HepG2 (cell line): Measurements from ENCODE around the gene RAP1A. TPM values are rescaled to one million over a fixed set of nuclear protein-coding genes. Genes with fewer than 3 reads are reported as not detected.

Experiments
- CHD4 ChIP-seq: fragments of 200-600 bp; sonication (generic); IDR thresholded peaks from 2 replicates; pipeline ENCODE4 v1.7.0; 2017; ENCODE audit warnings: mild to moderate bottlenecking, low read length, borderline replicate concordance
- FLYWCH1 ChIP-seq: sonication (generic); formaldehyde crosslinking; IDR thresholded peaks from 2 replicates; pipeline ENCODE4 v1.8.1; 2023; ENCODE audit warnings: mild to moderate bottlenecking, missing genetic modification reagents
- FUBP1 ChIP-seq: sonication (generic); formaldehyde crosslinking; IDR thresholded peaks from 2 replicates; pipeline ENCODE4 v1.5.1; 2020; ENCODE audit warnings: missing genetic modification reagents, mild to moderate bottlenecking, borderline replicate concordance
- IKZF5 ChIP-seq: IDR thresholded peaks from 2 replicates; pipeline ENCODE4 v1.6.1; 2018; ENCODE audit warnings: missing genetic modification reagents, mild to moderate bottlenecking, missing compliant biosample characterization
- KLF9 ChIP-seq: IDR thresholded peaks from 2 replicates; pipeline ENCODE4 v1.6.1; 2016; ENCODE audit warnings: low read depth
- MAX ChIP-seq: IDR thresholded peaks from 2 replicates; pipeline ENCODE4 v1.6.1; 2012; ENCODE audit warnings: inconsistent platforms
- MIER3 ChIP-seq: IDR thresholded peaks from 2 replicates; pipeline ENCODE4 v1.6.1; 2016; ENCODE audit warnings: missing compliant biosample characterization, borderline replicate concordance
- NCOA2 ChIP-seq: sonication (generic); formaldehyde crosslinking; IDR thresholded peaks from 2 replicates; pipeline ENCODE4 v1.8.0; 2022; ENCODE audit warnings: inconsistent platforms
- PRPF4 ChIP-seq: fragments of 200-400 bp; formaldehyde crosslinking; IDR thresholded peaks from 2 replicates; pipeline ENCODE4 v1.6.1; 2016; ENCODE audit warnings: low read length, low read depth; ENCODE audit not compliant: poor library complexity, severe bottlenecking
- PTBP1 ChIP-seq: fragments of 200-400 bp; formaldehyde crosslinking; IDR thresholded peaks from 2 replicates; pipeline ENCODE4 v1.6.1; 2018; ENCODE audit warnings: low read length, low read depth; ENCODE audit not compliant: poor library complexity, severe bottlenecking
- SMAD9 ChIP-seq: sonication (generic); formaldehyde crosslinking; IDR thresholded peaks from 2 replicates; pipeline ENCODE4 v1.5.1; 2020; ENCODE audit warnings: mild to moderate bottlenecking, missing genetic modification reagents
- SNAPC5 ChIP-seq: sonication (generic); formaldehyde crosslinking; IDR thresholded peaks from 2 replicates; pipeline ENCODE4 v1.8.1; 2023; ENCODE audit warnings: mild to moderate bottlenecking, missing genetic modification reagents, borderline replicate concordance
- TCF7 ChIP-seq: sonication (generic); IDR thresholded peaks from 2 replicates; pipeline ENCODE4 v1.6.1; 2016; ENCODE audit warnings: antibody characterized with exemption, low read depth
- ZFY ChIP-seq: sonication (generic); formaldehyde crosslinking; IDR thresholded peaks from 2 replicates; pipeline ENCODE4 v1.4.0; 2020; ENCODE audit warnings: missing genetic modification reagents
- ZNF101 ChIP-seq: sonication (generic); formaldehyde crosslinking; IDR thresholded peaks from 2 replicates; pipeline ENCODE4 v1.4.0; 2020; ENCODE audit warnings: mild to moderate bottlenecking, low read depth, missing genetic modification reagents, borderline replicate concordance
- ZNF460 ChIP-seq: sonication (generic); formaldehyde crosslinking; IDR thresholded peaks from 2 replicates; pipeline ENCODE4 v1.5.1; 2020; ENCODE audit warnings: missing genetic modification reagents, mild to moderate bottlenecking, borderline replicate concordance
- ZNF557 ChIP-seq: sonication (generic); formaldehyde crosslinking; IDR thresholded peaks from 2 replicates; pipeline ENCODE4 v1.4.0; 2020; ENCODE audit warnings: missing genetic modification reagents
- polyA plus RNA-seq, 8 experiments: library from polyadenylated mRNA; depleted of rRNA in 3 of 8; stranded (reverse) in 7 of 8; unstranded in 1 of 8; fragments of >200 nt; fragmentation: Illumina TruSeq in 4 of 8; extraction: Trizol in 4 of 8; gene quantifications; 2 replicates each; pipeline versions ENCODE4 v1.2.1 to v1.2.3, GENCODE V29; 2011 to 2016; ENCODE audit warnings: low read depth in 4 of 8, missing spikeins in 1 of 8, mixed read lengths in 1 of 8; ENCODE audit not compliant: insufficient read depth in 1 of 8
- total RNA-seq, 5 experiments: library from RNA; depleted of rRNA; stranded (reverse); fragments of >200 nt; fragmentation: Illumina TruSeq; extraction: Trizol; gene quantifications; 2 replicates each; pipeline ENCODE4 v1.2.3, GENCODE V29; 2016; ENCODE audit warnings: low read depth in 1 of 5
- TF ChIP-seq, protein P1 (sequence below): sonication (generic); formaldehyde crosslinking; IDR thresholded peaks from 2 replicates; pipeline ENCODE4 v1.9.0; 2021; ENCODE audit warnings: missing genetic modification reagents, mild to moderate bottlenecking, borderline replicate concordance
- TF ChIP-seq, protein P2 (sequence below): sonication (generic); formaldehyde crosslinking; IDR thresholded peaks from 2 replicates; pipeline ENCODE4 v1.8.1; 2023; ENCODE audit warnings: mild to moderate bottlenecking, moderate library complexity, missing genetic modification reagents
- TF ChIP-seq, protein P3 (sequence below): sonication (generic); formaldehyde crosslinking; IDR thresholded peaks from 2 replicates; pipeline ENCODE4 v1.4.0; 2020; ENCODE audit warnings: missing genetic modification reagents
- TF ChIP-seq, protein P4 (sequence below): sonication (generic); formaldehyde crosslinking; IDR thresholded peaks from 2 replicates; pipeline ENCODE4 v1.5.0; 2020; ENCODE audit warnings: missing genetic modification reagents

Gene RAP1A
- total and polyA plus RNA-seq, 2 of the 13 experiments (the other 11 are each of a cell fraction or from before 2014, with no cell fraction given) = 19.0 to 20.7 TPM

GRCh38 chr1:111739194-111739924, 119.8 kb downstream of the RAP1A start, which contains the start of gene INKA2 (continued):
- TF ChIP-seq, protein P1, sequence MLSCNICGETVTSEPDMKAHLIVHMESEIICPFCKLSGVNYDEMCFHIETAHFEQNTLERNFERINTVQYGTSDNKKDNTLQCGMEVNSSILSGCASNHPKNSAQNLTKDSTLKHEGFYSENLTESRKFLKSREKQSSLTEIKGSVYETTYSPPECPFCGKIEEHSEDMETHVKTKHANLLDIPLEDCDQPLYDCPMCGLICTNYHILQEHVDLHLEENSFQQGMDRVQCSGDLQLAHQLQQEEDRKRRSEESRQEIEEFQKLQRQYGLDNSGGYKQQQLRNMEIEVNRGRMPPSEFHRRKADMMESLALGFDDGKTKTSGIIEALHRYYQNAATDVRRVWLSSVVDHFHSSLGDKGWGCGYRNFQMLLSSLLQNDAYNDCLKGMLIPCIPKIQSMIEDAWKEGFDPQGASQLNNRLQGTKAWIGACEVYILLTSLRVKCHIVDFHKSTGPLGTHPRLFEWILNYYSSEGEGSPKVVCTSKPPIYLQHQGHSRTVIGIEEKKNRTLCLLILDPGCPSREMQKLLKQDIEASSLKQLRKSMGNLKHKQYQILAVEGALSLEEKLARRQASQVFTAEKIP (CRISPR knock-in tag) = no peak
- TF ChIP-seq, protein P2, sequence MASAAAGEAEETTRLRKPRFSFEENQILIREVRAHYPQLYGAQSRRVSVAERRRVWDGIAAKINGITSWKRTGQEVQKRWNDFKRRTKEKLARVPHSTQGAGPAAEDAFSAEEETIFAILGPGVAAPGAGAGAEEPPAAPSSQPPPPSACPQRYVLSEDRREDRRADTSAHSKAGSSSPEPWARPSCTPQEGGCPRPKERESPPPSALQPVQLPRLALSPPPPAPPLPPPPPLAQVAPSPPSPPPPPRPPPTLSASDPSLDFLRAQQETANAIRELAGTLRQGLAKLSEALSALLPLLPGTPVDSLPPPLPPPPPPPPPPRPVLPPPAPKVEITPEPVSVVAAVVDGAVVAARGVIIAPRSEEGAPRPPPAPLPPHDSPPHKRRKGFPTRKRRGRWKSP (CRISPR knock-in tag) = peak; percentile 98
- TF ChIP-seq, protein P3, sequence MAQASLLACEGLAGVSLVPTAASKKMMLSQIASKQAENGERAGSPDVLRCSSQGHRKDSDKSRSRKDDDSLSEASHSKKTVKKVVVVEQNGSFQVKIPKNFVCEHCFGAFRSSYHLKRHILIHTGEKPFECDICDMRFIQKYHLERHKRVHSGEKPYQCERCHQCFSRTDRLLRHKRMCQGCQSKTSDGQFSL (CRISPR knock-in tag) = peak; percentile 81
- TF ChIP-seq CHD4 (no peak), KLF9 (CRISPR knock-in tag) (no peak), PRPF4 (no peak), MIER3 (CRISPR knock-in tag) (no peak; the same call in 1 of the 2 replicates), SMAD9 (CRISPR knock-in tag) (no peak), MAX (peak; percentile 96), NCOA2 (CRISPR knock-in tag) (no peak), ZNF460 (no peak), TCF7 (no peak), PTBP1 (no peak), FLYWCH1 (0 out of 2 replicates have a peak, but pooled peaks have one; percentile 42), FUBP1 (CRISPR knock-in tag) (no peak), ZNF557 (CRISPR knock-in tag) (0 out of 2 replicates have a peak, but pooled peaks have one; percentile 46), ZNF101 (CRISPR knock-in tag) (no peak; the same call in 1 of the 2 replicates), IKZF5 (no peak), SNAPC5 (CRISPR knock-in tag) (peak; percentile 69; the same call in 1 of the 2 replicates), ZFY (CRISPR knock-in tag) (no peak; the same call in none of the 2 replicates)
- TF ChIP-seq, protein P4, sequence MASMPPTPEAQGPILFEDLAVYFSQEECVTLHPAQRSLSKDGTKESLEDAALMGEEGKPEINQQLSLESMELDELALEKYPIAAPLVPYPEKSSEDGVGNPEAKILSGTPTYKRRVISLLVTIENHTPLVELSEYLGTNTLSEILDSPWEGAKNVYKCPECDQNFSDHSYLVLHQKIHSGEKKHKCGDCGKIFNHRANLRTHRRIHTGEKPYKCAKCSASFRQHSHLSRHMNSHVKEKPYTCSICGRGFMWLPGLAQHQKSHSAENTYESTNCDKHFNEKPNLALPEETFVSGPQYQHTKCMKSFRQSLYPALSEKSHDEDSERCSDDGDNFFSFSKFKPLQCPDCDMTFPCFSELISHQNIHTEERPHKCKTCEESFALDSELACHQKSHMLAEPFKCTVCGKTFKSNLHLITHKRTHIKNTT (CRISPR knock-in tag) = no peak
